H1 (cell line): ENCODE data around the gene TRDMT1. TPM values are rescaled to one million over a fixed set of nuclear protein-coding genes. Genes with fewer than 3 reads are reported as not detected.

ENCODE experiments used
- CBX5 ChIP-seq: fragments of 300-800, 300-1000 bp; sonication (generic); IDR thresholded peaks from 2 replicates; pipeline ENCODE4 v1.7.1; 2016; ENCODE audit warnings: antibody characterized with exemption, low read length, low read depth
- CHD7 ChIP-seq: fragments of 300-600 bp; sonication (generic); IDR thresholded peaks from 2 replicates; pipeline ENCODE4 v1.7.1; 2012; ENCODE audit warnings: low read length, moderate library complexity, mild to moderate bottlenecking, inconsistent platforms; ENCODE audit not compliant: insufficient replicate concordance
- E2F6 ChIP-seq: IDR thresholded peaks from 2 replicates; pipeline ENCODE4 v1.6.1; 2012; ENCODE audit warnings: inconsistent platforms
- TBP ChIP-seq: IDR thresholded peaks from 2 replicates; pipeline ENCODE4 v1.6.1; 2011; ENCODE audit warnings: low read depth, low read length, improper control_type of control experiment
- polyA plus RNA-seq, 7 experiments: library from polyadenylated mRNA; depleted of rRNA in 3 of 7; stranded (reverse) in 5 of 7; unstranded in 2 of 7; fragments of >200 nt in 5 of 7; fragments of 200-250 nt in 2 of 7; gene quantifications; 1 replicate in 5 of 7; 2 replicates in 1 of 7; 4 replicates in 1 of 7; pipeline versions ENCODE4 v1.2.1 to v1.2.3, GENCODE V29; 2011 to 2013; ENCODE audit warnings: missing spikeins in 2 of 7, mixed read lengths in 2 of 7
- total RNA-seq: library from RNA; stranded (reverse); fragmentation: NEBNext Ultra II Directional; extraction: Animal tissue kit (Norgen Biotek cat#: 25700); gene quantifications from 2 replicates; pipeline ENCODE4 v1.2.1, GENCODE V29; 2021

Gene TRDMT1
- total and polyA plus RNA-seq, 2 of the 8 experiments (the other 6 are each of a cell fraction or from before 2014, with no cell fraction given), result 7.4 to 21.4 TPM

- TF ChIP-seq CHD7, result no peak
- TF ChIP-seq TBP, result no peak
- TF ChIP-seq E2F6, result no peak
- TF ChIP-seq CBX5, result no peak
- TF ChIP-seq, all 59 proteins: peak for 0
These were observed 33.0 kb upstream of the TRDMT1 start (continued) for GRCh38 chr10:17234431-17234945.
